IPS-15b (cell line): ENCODE data around the gene TNS3.

Experiments used
- H3K27me3 ChIP-seq: one replicate; pipeline ENCODE4 v1.6.1; 2013; ENCODE audit warnings: low read length; ENCODE audit not compliant: control insufficient read depth, insufficient read depth
- H3K36me3 ChIP-seq: one replicate; pipeline ENCODE4 v1.6.1; 2013; ENCODE audit warnings: low read length; ENCODE audit not compliant: control insufficient read depth, insufficient read depth
- H3K4me1 ChIP-seq: one replicate; pipeline ENCODE4 v1.6.1; 2013; ENCODE audit warnings: mild to moderate bottlenecking, low read length; ENCODE audit not compliant: control insufficient read depth, insufficient read depth
- H3K4me3 ChIP-seq: one replicate; pipeline ENCODE4 v1.5.1; 2013; ENCODE audit warnings: low read depth, low read length
- H3K9ac ChIP-seq: one replicate; pipeline ENCODE4 v1.6.1; 2013; ENCODE audit warnings: low read depth, mild to moderate bottlenecking, low read length
- H3K9me3 ChIP-seq: one replicate; pipeline ENCODE4 v1.6.1; 2013; ENCODE audit warnings: mild to moderate bottlenecking, low read length; ENCODE audit not compliant: control insufficient read depth, insufficient read depth

Gene TNS3

DNA sequence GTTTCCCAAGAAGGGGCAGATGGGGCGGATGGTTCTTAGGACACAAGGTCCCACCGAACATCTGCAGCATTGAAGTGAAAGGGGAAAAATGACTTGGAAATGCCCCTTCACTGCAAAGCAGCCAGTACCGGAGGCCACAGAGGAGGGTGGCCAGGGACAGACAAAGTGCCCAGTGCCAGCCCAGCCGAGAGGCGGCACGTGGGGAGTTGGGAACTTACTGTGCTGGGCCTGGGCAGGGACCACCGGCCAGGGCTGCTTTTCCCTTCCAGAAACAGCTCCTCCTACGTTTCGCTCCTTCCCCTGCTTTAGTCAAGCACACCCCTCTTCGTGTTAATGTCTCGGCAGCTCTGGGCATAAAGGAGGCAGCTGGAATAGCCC, 129.2 kb downstream of the TNS3 start:
- Histone ChIP-seq H3K4me1 (no peaks in the 10 kb centered on the region), H3K9ac (no peak overlapping the region), H3K4me3 (no peak overlapping the region), H3K9me3 (no peaks in the 10 kb centered on the region), H3K36me3 (no peaks in the 10 kb centered on the region), H3K27me3 (no peaks in the 10 kb centered on the region)

- H3K4me1 ChIP-seq = no peaks in the 10 kb centered on the region
- H3K9ac ChIP-seq = no peak overlapping the region
- no peak overlapping the region for H3K4me3 ChIP-seq
Observed at GRCh38 chr7:47452295-47452694, 129.6 kb downstream of the TNS3 start.

DNA sequence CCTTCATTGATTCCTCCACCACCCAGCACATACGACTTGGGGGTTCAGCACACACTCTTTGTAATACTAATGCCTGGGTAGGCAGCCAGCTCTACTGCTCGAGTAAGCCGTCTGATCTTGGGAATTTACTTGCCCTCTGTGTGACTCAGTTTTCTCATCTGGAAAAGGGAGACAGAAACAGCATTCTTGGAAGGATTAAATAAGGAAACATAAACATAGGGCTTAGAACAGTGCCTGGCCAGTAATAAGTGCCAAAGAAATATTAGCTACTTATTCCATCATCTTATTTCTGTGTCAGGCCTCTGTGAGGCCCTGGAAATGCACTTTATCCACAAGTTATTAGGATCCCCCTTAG, 130.1 kb downstream of the TNS3 start:
- Histone ChIP-seq H3K36me3 (no peaks in the 10 kb centered on the region), H3K9ac (no peak overlapping the region), H3K27me3 (no peaks in the 10 kb centered on the region), H3K4me3 (no peak overlapping the region), H3K4me1 (no peaks in the 10 kb centered on the region), H3K9me3 (no peaks in the 10 kb centered on the region)

More at GRCh38 chr7:47452295-47452694, 129.6 kb downstream of the TNS3 start:
- H3K27me3 ChIP-seq = no peaks in the 10 kb centered on the region
- no peaks in the 10 kb centered on the region for H3K36me3 ChIP-seq
- no peaks in the 10 kb centered on the region for H3K9me3 ChIP-seq

DNA sequence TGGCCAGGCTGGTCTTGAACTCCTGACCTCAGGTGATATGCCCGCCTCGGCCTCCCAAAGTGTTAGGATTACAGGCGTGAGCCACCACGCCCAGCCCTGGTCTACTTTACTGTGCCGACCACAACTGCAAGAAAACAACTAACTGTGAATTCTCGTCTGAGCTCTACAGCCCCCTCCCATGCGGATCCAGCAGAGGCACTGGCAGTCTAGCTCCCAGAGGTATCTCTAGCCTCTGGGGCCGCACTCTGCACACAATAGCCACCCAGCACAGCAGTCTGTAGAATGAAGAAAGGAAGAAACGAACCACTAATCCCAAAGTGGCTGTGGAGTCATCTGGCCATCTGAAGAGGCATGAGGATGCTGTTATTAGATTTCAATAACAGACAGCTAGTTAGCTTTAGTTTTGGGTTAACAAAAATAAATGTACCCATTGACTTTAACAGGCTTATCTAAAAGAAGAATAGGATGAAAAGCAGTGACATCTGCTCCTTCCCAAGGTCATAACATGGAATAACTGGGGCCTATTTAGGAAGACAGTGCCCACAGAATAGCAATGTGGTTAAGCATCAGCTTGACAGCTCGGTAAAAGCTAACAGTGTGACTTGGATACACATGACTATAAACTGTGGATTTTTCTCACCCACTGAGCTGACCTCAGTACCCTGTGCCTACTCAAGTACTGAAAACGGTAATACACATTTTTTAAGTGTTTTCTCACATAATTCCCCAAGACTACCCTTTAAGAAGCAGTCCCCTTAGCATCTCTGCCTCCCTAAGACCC, 131.9 kb downstream of the TNS3 start:
- Histone ChIP-seq H3K4me1 (no peaks in the 10 kb centered on the region), H3K4me3 (no peak overlapping the region), H3K9ac (no peak overlapping the region), H3K9me3 (no peaks in the 10 kb centered on the region), H3K27me3 (no peaks in the 10 kb centered on the region), H3K36me3 (no peaks in the 10 kb centered on the region)

DNA sequence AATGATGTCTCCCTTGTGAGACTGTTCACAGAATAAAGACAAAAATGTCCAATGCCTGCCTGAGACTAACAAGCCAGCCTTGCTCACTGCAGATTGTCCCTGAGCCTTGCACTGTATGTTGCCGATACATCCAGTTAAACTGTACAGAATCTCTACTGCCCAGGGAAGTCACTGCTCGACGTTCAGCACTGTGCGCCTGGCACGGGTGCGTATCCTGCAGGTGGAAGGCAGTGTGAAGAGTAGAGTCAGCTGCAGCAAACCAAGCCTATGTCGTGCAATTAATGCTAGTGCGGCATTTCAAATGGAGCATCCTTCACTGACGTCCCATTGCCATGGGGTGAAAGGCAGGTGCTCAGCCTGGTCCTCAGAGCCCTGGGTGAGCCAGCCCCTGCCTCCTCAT, 132.9 kb downstream of the TNS3 start:
- no peaks in the 10 kb centered on the region for H3K27me3 ChIP-seq
- no peak overlapping the region for H3K9ac ChIP-seq
- no peaks in the 10 kb centered on the region for H3K9me3 ChIP-seq
- no peaks in the 10 kb centered on the region for H3K36me3 ChIP-seq
- no peak overlapping the region for H3K4me3 ChIP-seq
- H3K4me1 ChIP-seq = no peaks in the 10 kb centered on the region

DNA sequence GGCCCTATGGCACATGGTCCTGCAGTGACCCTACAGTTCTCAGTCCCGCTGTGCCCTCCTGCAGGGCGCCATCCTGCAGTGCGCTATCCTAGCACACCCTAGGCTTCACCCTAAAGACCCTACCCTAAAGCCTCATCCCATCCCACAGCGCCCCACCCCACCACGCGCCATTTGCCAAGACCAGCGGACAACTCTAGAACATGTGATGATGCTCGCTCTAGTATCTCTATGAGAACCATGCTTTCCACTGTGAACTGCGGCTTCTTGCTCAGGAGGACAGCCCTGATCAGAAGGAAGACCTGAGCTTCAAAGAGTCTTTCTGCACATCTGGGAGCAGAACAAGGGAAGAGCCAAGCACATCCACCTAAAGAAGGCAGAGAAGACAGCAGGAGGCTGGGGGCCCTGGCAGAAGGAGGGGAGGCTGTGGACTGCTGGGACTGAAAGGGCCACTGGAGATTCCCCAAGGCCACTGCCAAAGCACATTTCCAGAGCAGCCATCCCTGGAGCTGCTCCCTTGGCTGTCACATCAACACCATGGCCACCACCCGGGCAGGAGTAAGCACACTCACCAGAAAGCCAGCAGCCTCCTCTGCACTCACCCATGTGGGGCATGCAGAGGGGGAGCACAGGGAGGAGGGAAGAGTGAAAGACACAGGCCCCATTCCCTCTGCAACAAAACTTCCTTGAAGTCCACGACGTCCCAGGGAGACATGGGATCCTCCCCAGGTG, 134.1 kb downstream of the TNS3 start:
- Histone ChIP-seq H3K4me3 (no peak overlapping the region), H3K9ac (no peak overlapping the region), H3K27me3 (no peaks in the 10 kb centered on the region), H3K9me3 (no peaks in the 10 kb centered on the region), H3K36me3 (no peaks in the 10 kb centered on the region), H3K4me1 (no peaks in the 10 kb centered on the region)

GRCh38 chr7:47446871-47447466, 134.9 kb downstream of the TNS3 start:
- Histone ChIP-seq H3K4me3 (no peak overlapping the region), H3K36me3 (no peaks in the 10 kb centered on the region), H3K27me3 (no peaks in the 10 kb centered on the region), H3K9ac (no peak overlapping the region), H3K4me1 (no peaks in the 10 kb centered on the region), H3K9me3 (no peaks in the 10 kb centered on the region)

DNA sequence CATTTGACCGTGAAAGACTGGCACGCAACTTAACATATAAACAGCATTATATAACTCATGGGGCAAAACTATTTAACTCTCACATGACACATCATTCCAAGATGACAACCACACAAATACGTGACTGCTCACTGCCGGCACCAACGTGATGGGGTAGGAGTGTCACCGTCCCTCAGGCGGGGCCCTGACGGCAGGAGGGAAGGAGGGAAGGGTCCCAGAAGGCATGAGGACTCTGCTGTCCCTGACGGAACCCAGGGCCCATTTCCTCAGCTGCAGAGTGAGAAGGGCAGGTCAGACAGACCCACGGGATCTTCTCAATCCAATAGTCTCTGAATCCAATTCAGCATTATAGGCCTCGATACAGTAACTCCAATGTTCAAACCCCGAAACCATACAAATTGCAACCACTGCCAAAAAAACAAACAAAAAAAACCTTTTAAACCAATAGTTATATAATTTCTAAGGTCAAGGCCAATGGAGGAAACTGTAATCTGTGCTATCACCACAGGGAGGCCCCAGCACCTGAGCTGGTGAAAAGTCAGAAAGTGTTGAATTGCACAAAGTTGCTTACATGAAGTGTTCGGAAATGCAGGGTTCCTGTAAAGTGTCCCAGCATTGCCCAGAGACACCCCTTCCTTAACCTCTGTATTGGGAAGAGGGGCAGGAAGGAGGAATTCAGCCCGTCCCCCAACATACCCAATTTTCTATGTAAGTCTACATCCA, 137.4 kb downstream of the TNS3 start:
- no peak overlapping the region for H3K4me3 ChIP-seq
- H3K9me3 ChIP-seq = no peaks in the 10 kb centered on the region
- H3K9ac ChIP-seq = no peak overlapping the region
- no peaks in the 10 kb centered on the region for H3K4me1 ChIP-seq
- H3K36me3 ChIP-seq = no peaks in the 10 kb centered on the region
- H3K27me3 ChIP-seq = no peaks in the 10 kb centered on the region

DNA sequence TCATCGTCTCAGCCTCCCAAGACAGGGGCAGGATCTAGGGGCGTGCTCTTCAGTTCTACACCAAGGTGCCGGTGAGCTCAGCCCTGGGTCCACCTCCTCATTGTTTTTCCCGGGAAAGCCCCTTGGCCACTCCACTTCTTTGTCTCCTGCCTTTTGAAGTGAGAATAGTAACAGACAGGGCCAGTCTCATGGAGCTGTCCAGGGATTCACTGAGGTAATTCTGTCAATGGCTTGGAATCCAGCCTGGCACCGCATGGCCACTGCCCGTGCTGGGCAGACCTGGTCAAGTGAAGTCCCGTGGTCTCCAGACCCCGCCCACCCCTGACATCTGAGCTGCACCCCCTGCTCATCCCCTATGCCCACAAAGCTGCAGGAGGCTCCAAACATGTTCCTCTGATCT, 138.9 kb downstream of the TNS3 start:
- Histone ChIP-seq H3K4me3 (no peak overlapping the region), H3K36me3 (peaks cover 11% of the 10 kb centered on the region), H3K9ac (no peak overlapping the region), H3K27me3 (no peaks in the 10 kb centered on the region), H3K4me1 (no peaks in the 10 kb centered on the region), H3K9me3 (no peaks in the 10 kb centered on the region)

GRCh38 chr7:47442605-47442865, 139.4 kb downstream of the TNS3 start:
- no peaks in the 10 kb centered on the region for H3K4me1 ChIP-seq
- H3K36me3 ChIP-seq = peaks cover 11% of the 10 kb centered on the region

DNA sequence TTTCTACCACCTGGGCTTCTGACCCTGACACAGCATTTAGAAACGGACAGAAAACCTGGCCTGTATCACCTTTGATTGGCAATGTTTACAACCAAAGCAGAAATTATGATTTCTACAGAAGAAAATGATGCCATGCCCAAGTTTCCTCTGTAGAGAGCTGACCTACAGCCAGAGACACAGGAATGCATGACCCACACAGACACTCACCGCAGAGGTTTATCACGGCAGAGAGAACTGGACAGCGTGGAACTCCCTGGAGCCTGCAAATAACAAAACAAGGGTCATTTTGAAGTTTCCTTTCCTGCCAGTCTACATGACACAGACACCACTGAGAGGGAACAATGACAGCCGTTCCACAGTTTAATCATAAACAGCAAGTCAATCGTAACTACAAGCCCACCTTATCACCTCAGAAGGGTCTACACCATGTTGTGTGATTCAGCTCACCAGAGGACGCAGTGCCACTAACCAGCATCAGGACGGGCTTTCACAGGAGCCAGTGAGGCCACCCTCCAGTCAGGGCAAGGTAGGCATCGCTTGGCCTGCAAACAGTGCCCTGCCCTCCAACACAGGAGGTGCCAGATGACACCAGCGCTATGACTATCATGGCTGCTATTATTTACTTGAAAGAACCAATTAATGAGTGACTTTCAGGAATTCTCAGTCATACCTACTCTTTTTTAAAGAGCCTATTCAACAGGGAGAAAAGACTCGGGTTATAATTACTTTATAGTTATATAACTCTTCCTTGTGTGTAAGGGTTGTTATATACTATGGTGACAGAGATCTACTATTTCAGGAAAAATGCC, 139.9 kb downstream of the TNS3 start:
- Histone ChIP-seq H3K36me3 (peaks cover 11% of the 10 kb centered on the region), H3K4me3 (no peak overlapping the region), H3K4me1 (no peaks in the 10 kb centered on the region), H3K9me3 (no peaks in the 10 kb centered on the region), H3K9ac (no peak overlapping the region), H3K27me3 (no peaks in the 10 kb centered on the region)

More at GRCh38 chr7:47442605-47442865, 139.4 kb downstream of the TNS3 start:
- Histone ChIP-seq H3K9ac (no peak overlapping the region), H3K9me3 (no peaks in the 10 kb centered on the region), H3K4me3 (no peak overlapping the region), H3K27me3 (no peaks in the 10 kb centered on the region)
